BJ (cell line): ENCODE measurements around the gene ELAVL3. TPM values are rescaled to one million over a fixed set of nuclear protein-coding genes. Genes with fewer than 3 reads are reported as not detected.

Experiments
- CTCF ChIA-PET: fragments of 350-600 bp; formaldehyde crosslinking; extraction: SDS; loops from one replicate; lab custom pipeline; 2021; ENCODE audit warnings: antibody characterized with exemption, inconsistent platforms; lab: Yijun Ruan, JAX
- POLR2A ChIA-PET: fragments of 300-600 bp; sonication (Branson Sonifier 250); formaldehyde crosslinking; extraction: SDS; loops from one replicate; lab custom pipeline; 2021; ENCODE audit warnings: antibody characterized with exemption; lab: Charles Lee
- DNase-seq: peaks from one replicate; pipeline ENCODE4 v3.0.0-alpha.2; 2011; ENCODE audit warnings: low read depth
- H3K27me3 ChIP-seq: 2 replicates; pipeline ENCODE4 v1.6.0; 2011; ENCODE audit warnings: low read length; ENCODE audit not compliant: control insufficient read depth, insufficient read depth
- H3K36me3 ChIP-seq: 2 replicates; pipeline ENCODE4 v1.5.1; 2011; ENCODE audit warnings: low read length; ENCODE audit not compliant: control insufficient read depth, insufficient read depth
- H3K4me3 ChIP-seq: 2 replicates; pipeline ENCODE4 v1.5.1; 2011; ENCODE audit warnings: low read depth, mild to moderate bottlenecking, control low read depth, low read length
- polyA plus RNA-seq: library from polyadenylated mRNA; depleted of rRNA; stranded (reverse); fragments of >200 nt; gene quantifications from 2 replicates; pipeline ENCODE4 v1.2.3, GENCODE V29; 2011
- TF ChIP-seq, protein P1 (sequence below): IDR thresholded peaks from 2 replicates; pipeline ENCODE4 v1.5.1; 2011; ENCODE audit warnings: low read depth, mild to moderate bottlenecking, control low read depth, inconsistent platforms, low read length, moderate library complexity; ENCODE audit not compliant: insufficient read depth

ELAVL3 gene
- polyA plus RNA-seq, 1 experiment = not detected

DNA sequence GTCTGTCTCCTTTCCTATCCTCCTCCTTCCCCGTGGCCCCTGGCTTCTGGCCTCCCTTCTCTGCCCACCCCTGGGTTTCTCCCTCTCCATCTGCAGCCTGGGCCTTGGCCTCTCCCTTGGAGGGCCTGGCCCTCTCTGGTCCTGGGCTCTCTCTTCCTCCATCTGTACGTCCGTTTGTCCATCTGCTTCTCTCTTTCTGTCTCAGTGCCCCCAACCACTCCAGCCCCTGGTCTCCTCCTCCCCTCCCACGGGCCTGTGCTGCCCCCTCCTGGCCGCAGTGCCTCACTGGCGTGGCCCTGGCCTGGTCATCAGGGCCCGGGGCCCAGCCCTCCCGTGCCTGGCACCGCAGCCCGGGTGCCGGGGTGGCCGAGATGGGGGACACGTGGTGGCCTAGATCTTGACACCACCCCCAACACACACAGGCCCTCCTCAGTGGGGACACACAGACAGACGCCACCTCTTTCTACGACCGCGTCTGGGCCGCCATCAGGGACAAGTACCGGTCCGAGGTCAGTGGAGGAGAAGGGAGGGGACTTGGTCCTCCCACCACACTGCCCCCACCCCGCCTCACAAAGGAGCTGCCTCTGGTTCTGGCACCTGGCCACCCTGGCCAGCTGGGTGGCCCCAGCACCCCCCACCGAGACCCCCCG is 34.1 kb downstream of the ELAVL3 start:
- H3K4me3 ChIP-seq = no peak overlapping the region
- DNase-seq = no peak
- POLR2A ChIA-PET = no interaction called here
- H3K36me3 ChIP-seq = peaks cover 29% of the 10 kb centered on the region
- H3K27me3 ChIP-seq = no peaks in the 10 kb centered on the region
- TF ChIP-seq, protein P1, sequence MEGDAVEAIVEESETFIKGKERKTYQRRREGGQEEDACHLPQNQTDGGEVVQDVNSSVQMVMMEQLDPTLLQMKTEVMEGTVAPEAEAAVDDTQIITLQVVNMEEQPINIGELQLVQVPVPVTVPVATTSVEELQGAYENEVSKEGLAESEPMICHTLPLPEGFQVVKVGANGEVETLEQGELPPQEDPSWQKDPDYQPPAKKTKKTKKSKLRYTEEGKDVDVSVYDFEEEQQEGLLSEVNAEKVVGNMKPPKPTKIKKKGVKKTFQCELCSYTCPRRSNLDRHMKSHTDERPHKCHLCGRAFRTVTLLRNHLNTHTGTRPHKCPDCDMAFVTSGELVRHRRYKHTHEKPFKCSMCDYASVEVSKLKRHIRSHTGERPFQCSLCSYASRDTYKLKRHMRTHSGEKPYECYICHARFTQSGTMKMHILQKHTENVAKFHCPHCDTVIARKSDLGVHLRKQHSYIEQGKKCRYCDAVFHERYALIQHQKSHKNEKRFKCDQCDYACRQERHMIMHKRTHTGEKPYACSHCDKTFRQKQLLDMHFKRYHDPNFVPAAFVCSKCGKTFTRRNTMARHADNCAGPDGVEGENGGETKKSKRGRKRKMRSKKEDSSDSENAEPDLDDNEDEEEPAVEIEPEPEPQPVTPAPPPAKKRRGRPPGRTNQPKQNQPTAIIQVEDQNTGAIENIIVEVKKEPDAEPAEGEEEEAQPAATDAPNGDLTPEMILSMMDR = peak; percentile 80
- CTCF ChIA-PET = interaction anchor here (0.6 to 1.9 kb wide), 10 partner anchors 8 to 203 kb away, joined by 3 to 16 read pairs (median 4); partner anchors contain the start of gene EPOR

- CTCF ChIA-PET = interaction anchor here (0.7 to 1.9 kb wide), 8 partner anchors 9 to 180 kb away, joined by 3 to 16 read pairs (median 5); partner anchors contain the start of gene EPOR
- H3K4me3 ChIP-seq = no peak overlapping the region
- H3K36me3 ChIP-seq = peaks cover 32% of the 10 kb centered on the region
- POLR2A ChIA-PET = no interaction called here
- H3K27me3 ChIP-seq = no peaks in the 10 kb centered on the region
- TF ChIP-seq, protein P1 = no peak
- no peak for DNase-seq
Observed at GRCh38 chr19:11446271-11446651, 34.6 kb downstream of the ELAVL3 start.

DNA sequence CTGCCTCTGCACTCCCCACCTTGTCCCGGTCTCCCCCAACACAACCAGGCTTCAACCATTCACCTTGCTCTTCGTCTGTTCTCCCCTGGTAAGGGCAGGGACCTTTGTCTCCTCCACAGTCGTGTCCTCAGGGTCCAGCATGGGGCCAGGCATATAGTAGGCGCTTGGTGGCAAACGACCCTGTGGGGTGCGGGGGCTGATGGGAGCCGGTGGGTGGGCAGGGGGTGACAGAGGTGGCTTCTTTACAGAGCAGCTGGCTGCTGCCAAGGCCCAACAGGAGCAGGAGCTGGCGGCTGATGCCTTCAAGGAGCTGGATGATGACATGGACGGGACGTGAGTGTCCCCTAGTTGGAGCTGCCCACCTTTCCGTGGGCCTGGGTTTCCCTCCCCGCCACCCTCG is 35.7 kb downstream of the ELAVL3 start:
- CTCF ChIA-PET = interaction anchor here (0.6 to 1.9 kb wide), 7 partner anchors 10 to 159 kb away, joined by 3 to 16 read pairs (median 6); partner anchors contain the start of gene EPOR

GRCh38 chr19:11444059-11444458 is 36.8 kb downstream of the ELAVL3 start:
- no peaks in the 10 kb centered on the region for H3K27me3 ChIP-seq
- no peak overlapping the region for H3K4me3 ChIP-seq
- DNase-seq = no peak
- POLR2A ChIA-PET = no interaction called here
- CTCF ChIA-PET = interaction anchor here (1.0 to 4.0 kb wide), 3 partner anchors 9 to 158 kb away, joined by 3 to 20 read pairs (median 4); partner anchors contain the start of genes ODAD3 and PRKCSH
- peaks cover 36% of the 10 kb centered on the region for H3K36me3 ChIP-seq
- TF ChIP-seq, protein P1 = no peak

More for the DNA sequence above, 35.7 kb downstream of the ELAVL3 start:
- no peaks in the 10 kb centered on the region for H3K27me3 ChIP-seq
- peaks cover 38% of the 10 kb centered on the region for H3K36me3 ChIP-seq
- POLR2A ChIA-PET = no interaction called here
- H3K4me3 ChIP-seq = no peak overlapping the region
- TF ChIP-seq, protein P1 = no peak
- no peak for DNase-seq

- ChIA-PET CTCF (interaction anchor here (1.4 to 1.7 kb wide), 2 partner anchors 10 to 144 kb away, joined by 3 to 4 read pairs; no protein-coding TSS in a partner anchor), POLR2A (no interaction called here)
- H3K4me3 ChIP-seq = no peak overlapping the region
- TF ChIP-seq, protein P1 = no peak
- H3K27me3 ChIP-seq = no peaks in the 10 kb centered on the region
- DNase-seq = no peak
- peaks cover 22% of the 10 kb centered on the region for H3K36me3 ChIP-seq
Observed at GRCh38 chr19:11437955-11438354, 42.9 kb downstream of the ELAVL3 start.
